WTC11 (cell line): ENCODE data around the gene POLDIP2. TPM values are rescaled to one million over a fixed set of nuclear protein-coding genes. Genes with fewer than 3 reads are reported as not detected.
A peak's percentile ranks its signal among the peaks of the same experiment; 100 is the strongest.

Source experiments
- ATAC-seq: fragments of 200-7000 bp; cut with Tn5 transposase; 2 replicates; pipeline ENCODE4 v1.10.0; 2021; ENCODE audit warnings: mild to moderate bottlenecking, moderate library complexity
- CTCF ChIA-PET: fragments of 300-600 bp; sonication (Branson Sonifier 250); formaldehyde crosslinking; loops from one replicate; lab custom pipeline; 2021; ENCODE audit warnings: antibody characterized with exemption; lab: Charles Lee
- POLR2A ChIA-PET: fragments of 350-600 bp; sonication (Branson Sonifier 250); formaldehyde crosslinking; loops from one replicate; lab custom pipeline; 2021; ENCODE audit warnings: antibody characterized with exemption; lab: Charles Lee
- DNase-seq: peaks from one replicate; pipeline ENCODE4 v3.0.0; 2021; ENCODE audit warnings: low spot score
- H3K27ac Mint-ChIP-seq: 2 replicates; pipeline ENCODE4 v1.8.0; 2021; ENCODE audit warnings: mixed read lengths
- H3K27me3 Mint-ChIP-seq: 2 replicates; pipeline ENCODE4 v1.8.0; 2021; ENCODE audit warnings: low read depth, mild to moderate bottlenecking, moderate library complexity, mixed read lengths
- H3K36me3 Mint-ChIP-seq: 2 replicates; pipeline ENCODE4 v1.8.0; 2021; ENCODE audit warnings: mixed read lengths
- H3K4me1 Mint-ChIP-seq: 2 replicates; pipeline ENCODE4 v1.8.0; 2022; ENCODE audit warnings: mixed read lengths
- H3K4me3 Mint-ChIP-seq: 2 replicates; pipeline ENCODE4 v1.8.0; 2021; ENCODE audit warnings: mild to moderate bottlenecking, moderate library complexity, mixed read lengths
- H3K9me3 Mint-ChIP-seq: 2 replicates; pipeline ENCODE4 v1.8.0; 2021; ENCODE audit warnings: mixed read lengths
- ATF1 ChIP-seq: sonication (generic); formaldehyde crosslinking; IDR thresholded peaks from 2 replicates; pipeline ENCODE4 v1.8.1; 2023; ENCODE audit warnings: mild to moderate bottlenecking, moderate library complexity, missing genetic modification reagents
- ELF4 ChIP-seq: sonication (generic); formaldehyde crosslinking; IDR thresholded peaks from 2 replicates; pipeline ENCODE4 v1.8.1; 2022; ENCODE audit warnings: low read depth, mild to moderate bottlenecking, moderate library complexity, missing genetic modification reagents
- ETV6 ChIP-seq: sonication (generic); formaldehyde crosslinking; IDR thresholded peaks from 2 replicates; pipeline ENCODE4 v1.8.1; 2022; ENCODE audit warnings: mild to moderate bottlenecking, missing genetic modification reagents
- GABPB1 ChIP-seq: sonication (generic); formaldehyde crosslinking; IDR thresholded peaks from 2 replicates; pipeline ENCODE4 v1.8.1; 2023; ENCODE audit warnings: mild to moderate bottlenecking, missing genetic modification reagents
- MLX ChIP-seq: sonication (generic); formaldehyde crosslinking; IDR thresholded peaks from 2 replicates; pipeline ENCODE4 v1.8.1; 2023; ENCODE audit warnings: mild to moderate bottlenecking, missing genetic modification reagents, moderate library complexity
- NFATC4 ChIP-seq: fragments of 250-450 bp; sonication (Bioruptor Pico); IDR thresholded peaks from 2 replicates; pipeline ENCODE4 v1.9.0; 2021; ENCODE audit warnings: mild to moderate bottlenecking
- NFE2L1 ChIP-seq: sonication (generic); formaldehyde crosslinking; IDR thresholded peaks from 2 replicates; pipeline ENCODE4 v1.8.1; 2023; ENCODE audit warnings: missing genetic modification reagents
- NR2C2 ChIP-seq: sonication (generic); formaldehyde crosslinking; IDR thresholded peaks from 2 replicates; pipeline ENCODE4 v1.8.0; 2022; ENCODE audit warnings: mild to moderate bottlenecking, missing genetic modification reagents
- NR3C1 ChIP-seq: sonication (generic); formaldehyde crosslinking; conservative IDR thresholded peaks from 2 replicates; pipeline ENCODE4 v1.8.1; 2023; ENCODE audit warnings: low read depth, mild to moderate bottlenecking, missing genetic modification reagents
- OVOL2 ChIP-seq: fragments of 250-450 bp; sonication (Bioruptor Pico); IDR thresholded peaks from 2 replicates; pipeline ENCODE4 v1.9.0; 2021; ENCODE audit warnings: mild to moderate bottlenecking, borderline replicate concordance
- RELA ChIP-seq: sonication (generic); formaldehyde crosslinking; IDR thresholded peaks from 2 replicates; pipeline ENCODE4 v1.8.1; 2022; ENCODE audit warnings: missing genetic modification reagents, mild to moderate bottlenecking, borderline replicate concordance
- RORB ChIP-seq: fragments of 250-450 bp; sonication (Bioruptor Pico); IDR thresholded peaks from 2 replicates; pipeline ENCODE4 v1.9.0; 2021; ENCODE audit warnings: mild to moderate bottlenecking
- USF1 ChIP-seq: sonication (generic); formaldehyde crosslinking; IDR thresholded peaks from 2 replicates; pipeline ENCODE4 v1.8.0; 2022; ENCODE audit warnings: mild to moderate bottlenecking, missing genetic modification reagents
- ZBTB43 ChIP-seq: sonication (generic); formaldehyde crosslinking; IDR thresholded peaks from 2 replicates; pipeline ENCODE4 v1.8.1; 2023; ENCODE audit warnings: mild to moderate bottlenecking, missing genetic modification reagents
- ZNF121 ChIP-seq: sonication (generic); formaldehyde crosslinking; IDR thresholded peaks from 2 replicates; pipeline ENCODE4 v1.8.0; 2023; ENCODE audit warnings: missing genetic modification reagents
- ZNF425 ChIP-seq: fragments of 250-450 bp; sonication (Bioruptor Pico); conservative IDR thresholded peaks from 2 replicates; pipeline ENCODE4 v1.9.0; 2021; ENCODE audit warnings: mild to moderate bottlenecking
- total RNA-seq: library from RNA; stranded (reverse); gene quantifications from 3 replicates; pipeline ENCODE4 v1.2.3, GENCODE V29; 2021
- TF ChIP-seq, protein P1 (sequence below): sonication (generic); formaldehyde crosslinking; IDR thresholded peaks from 2 replicates; pipeline ENCODE4 v1.8.1; 2023; ENCODE audit warnings: mild to moderate bottlenecking, missing genetic modification reagents
- TF ChIP-seq, protein P2 (sequence below): sonication (generic); formaldehyde crosslinking; IDR thresholded peaks from 2 replicates; pipeline ENCODE4 v1.8.0; 2023; ENCODE audit warnings: missing genetic modification reagents
- TF ChIP-seq, protein P3 (sequence below): sonication (generic); formaldehyde crosslinking; IDR thresholded peaks from 2 replicates; pipeline ENCODE4 v1.8.0; 2022; ENCODE audit warnings: mild to moderate bottlenecking, missing genetic modification reagents
- TF ChIP-seq, protein P4 (sequence below): sonication (generic); formaldehyde crosslinking; IDR thresholded peaks from 2 replicates; pipeline ENCODE4 v1.8.1; 2023; ENCODE audit warnings: mild to moderate bottlenecking, missing genetic modification reagents, moderate library complexity

POLDIP2 gene
- total RNA-seq, 1 experiment from 2014 or later, result 85.4 TPM

GRCh38 chr17:28348979-28349378, 8.3 kb downstream of the POLDIP2 start:
- TF ChIP-seq, protein P1, sequence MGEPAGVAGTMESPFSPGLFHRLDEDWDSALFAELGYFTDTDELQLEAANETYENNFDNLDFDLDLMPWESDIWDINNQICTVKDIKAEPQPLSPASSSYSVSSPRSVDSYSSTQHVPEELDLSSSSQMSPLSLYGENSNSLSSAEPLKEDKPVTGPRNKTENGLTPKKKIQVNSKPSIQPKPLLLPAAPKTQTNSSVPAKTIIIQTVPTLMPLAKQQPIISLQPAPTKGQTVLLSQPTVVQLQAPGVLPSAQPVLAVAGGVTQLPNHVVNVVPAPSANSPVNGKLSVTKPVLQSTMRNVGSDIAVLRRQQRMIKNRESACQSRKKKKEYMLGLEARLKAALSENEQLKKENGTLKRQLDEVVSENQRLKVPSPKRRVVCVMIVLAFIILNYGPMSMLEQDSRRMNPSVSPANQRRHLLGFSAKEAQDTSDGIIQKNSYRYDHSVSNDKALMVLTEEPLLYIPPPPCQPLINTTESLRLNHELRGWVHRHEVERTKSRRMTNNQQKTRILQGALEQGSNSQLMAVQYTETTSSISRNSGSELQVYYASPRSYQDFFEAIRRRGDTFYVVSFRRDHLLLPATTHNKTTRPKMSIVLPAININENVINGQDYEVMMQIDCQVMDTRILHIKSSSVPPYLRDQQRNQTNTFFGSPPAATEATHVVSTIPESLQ (CRISPR knock-in tag), result no peak
- TF ChIP-seq MLX (CRISPR knock-in tag) (no peak), ELF4 (CRISPR knock-in tag) (no peak), NR2C2 (CRISPR knock-in tag) (no peak), USF1 (CRISPR knock-in tag) (no peak)
- TF ChIP-seq, all 79 proteins: peak for 0
- H3K4me3 Mint-ChIP-seq, result no peak overlapping the region
- ChIA-PET POLR2A (no interaction called here), CTCF (interaction anchor here (1.4 kb wide), 1 partner anchor 68 kb away, joined by 6 read pairs; no protein-coding TSS in a partner anchor)
- no peak for DNase-seq
- H3K27ac Mint-ChIP-seq, result no peak overlapping the region
- H3K36me3 Mint-ChIP-seq, result peaks cover 59% of the 10 kb centered on the region
- no peak for ATAC-seq
- H3K4me1 Mint-ChIP-seq, result peaks cover 6% of the 10 kb centered on the region; the same call in 1 of the 2 replicates
- H3K27me3 Mint-ChIP-seq, result no peaks in the 10 kb centered on the region
- no peaks in the 10 kb centered on the region for H3K9me3 Mint-ChIP-seq

GRCh38 chr17:28347261-28347891, 10.0 kb downstream of the POLDIP2 start:
- Mint-ChIP-seq H3K36me3 (peaks cover 56% of the 10 kb centered on the region), H3K4me1 (peaks cover 6% of the 10 kb centered on the region; the same call in 1 of the 2 replicates), H3K27me3 (no peaks in the 10 kb centered on the region), H3K27ac (no peak overlapping the region), H3K9me3 (no peaks in the 10 kb centered on the region), H3K4me3 (no peak overlapping the region)
- ATAC-seq, result no peak
- ChIA-PET POLR2A (interaction anchor here (1.9 kb wide), 1 partner anchor 11 kb away, joined by 6 read pairs; the partner anchor contains the start of gene TNFAIP1), CTCF (interaction anchor here (0.9 to 3.5 kb wide), 4 partner anchors 12 to 542 kb away, joined by 3 to 26 read pairs (median 6); partner anchors contain the start of genes IFT20 and TNFAIP1)
- TF ChIP-seq ZBTB43 (CRISPR knock-in tag), result no peak
- DNase-seq, result no peak

GRCh38 chr17:28346746-28347246, 10.5 kb downstream of the POLDIP2 start:
- Mint-ChIP-seq H3K4me3 (no peak overlapping the region), H3K36me3 (peaks cover 57% of the 10 kb centered on the region), H3K9me3 (no peaks in the 10 kb centered on the region), H3K4me1 (peaks cover 6% of the 10 kb centered on the region; the same call in 1 of the 2 replicates), H3K27me3 (no peaks in the 10 kb centered on the region), H3K27ac (no peak overlapping the region)
- ChIA-PET CTCF (interaction anchor here (0.9 to 3.5 kb wide), 3 partner anchors 11 to 542 kb away, joined by 3 to 26 read pairs (median 7); partner anchors contain the start of genes IFT20 and TNFAIP1), POLR2A (interaction anchor here (1.9 kb wide), 1 partner anchor 11 kb away, joined by 6 read pairs; the partner anchor contains the start of gene TNFAIP1)
- DNase-seq (no peak), ATAC-seq (peak; percentile 53)
- TF ChIP-seq, protein P2, sequence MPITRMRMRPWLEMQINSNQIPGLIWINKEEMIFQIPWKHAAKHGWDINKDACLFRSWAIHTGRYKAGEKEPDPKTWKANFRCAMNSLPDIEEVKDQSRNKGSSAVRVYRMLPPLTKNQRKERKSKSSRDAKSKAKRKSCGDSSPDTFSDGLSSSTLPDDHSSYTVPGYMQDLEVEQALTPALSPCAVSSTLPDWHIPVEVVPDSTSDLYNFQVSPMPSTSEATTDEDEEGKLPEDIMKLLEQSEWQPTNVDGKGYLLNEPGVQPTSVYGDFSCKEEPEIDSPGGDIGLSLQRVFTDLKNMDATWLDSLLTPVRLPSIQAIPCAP (CRISPR knock-in tag), result no peak
- TF ChIP-seq NR3C1 (CRISPR knock-in tag), result no peak
- no peak for TF ChIP-seq ETV6 (CRISPR knock-in tag)
- no peak for TF ChIP-seq GABPB1 (CRISPR knock-in tag)
- no peak for TF ChIP-seq NFE2L1 (CRISPR knock-in tag)
- no peak for TF ChIP-seq ATF1 (CRISPR knock-in tag)
- TF ChIP-seq ZNF121 (CRISPR knock-in tag), result no peak
- TF ChIP-seq, protein P3, sequence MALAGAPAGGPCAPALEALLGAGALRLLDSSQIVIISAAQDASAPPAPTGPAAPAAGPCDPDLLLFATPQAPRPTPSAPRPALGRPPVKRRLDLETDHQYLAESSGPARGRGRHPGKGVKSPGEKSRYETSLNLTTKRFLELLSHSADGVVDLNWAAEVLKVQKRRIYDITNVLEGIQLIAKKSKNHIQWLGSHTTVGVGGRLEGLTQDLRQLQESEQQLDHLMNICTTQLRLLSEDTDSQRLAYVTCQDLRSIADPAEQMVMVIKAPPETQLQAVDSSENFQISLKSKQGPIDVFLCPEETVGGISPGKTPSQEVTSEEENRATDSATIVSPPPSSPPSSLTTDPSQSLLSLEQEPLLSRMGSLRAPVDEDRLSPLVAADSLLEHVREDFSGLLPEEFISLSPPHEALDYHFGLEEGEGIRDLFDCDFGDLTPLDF (CRISPR knock-in tag), result no peak
- no peak for TF ChIP-seq RORB (CRISPR knock-in tag)
- TF ChIP-seq, protein P4, sequence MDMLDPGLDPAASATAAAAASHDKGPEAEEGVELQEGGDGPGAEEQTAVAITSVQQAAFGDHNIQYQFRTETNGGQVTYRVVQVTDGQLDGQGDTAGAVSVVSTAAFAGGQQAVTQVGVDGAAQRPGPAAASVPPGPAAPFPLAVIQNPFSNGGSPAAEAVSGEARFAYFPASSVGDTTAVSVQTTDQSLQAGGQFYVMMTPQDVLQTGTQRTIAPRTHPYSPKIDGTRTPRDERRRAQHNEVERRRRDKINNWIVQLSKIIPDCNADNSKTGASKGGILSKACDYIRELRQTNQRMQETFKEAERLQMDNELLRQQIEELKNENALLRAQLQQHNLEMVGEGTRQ (CRISPR knock-in tag), result no peak
- no peak for TF ChIP-seq NFATC4 (CRISPR knock-in tag)
- no peak for TF ChIP-seq OVOL2 (CRISPR knock-in tag)
- TF ChIP-seq RELA (CRISPR knock-in tag), result no peak
- no peak for TF ChIP-seq ZNF425 (CRISPR knock-in tag)
